NK-92 (cell line): ENCODE measurements around the gene FAM20A.
"Not testable (repeated sequence)": the region's sequence is repeated elsewhere in the genome, so short reads cannot be mapped to it uniquely, and the experiment has no call there.

Experiments
- DNase-seq: peaks from one replicate; lab custom pipeline; 2025; ENCODE audit not compliant: unreplicated experiment; lab: John Stamatoyannopoulos, UW

The FAM20A gene

GRCh38 chr17:68592682-68593641 is 8.2 kb downstream of the FAM20A start:
- no peak for DNase-seq

GRCh38 chr17:68592009-68592408 is 9.2 kb downstream of the FAM20A start:
- no peak for DNase-seq

- no peak for DNase-seq
Measured at GRCh38 chr17:68591583-68591982, 9.6 kb downstream of the FAM20A start.

- no peak for DNase-seq
Measured at GRCh38 chr17:68589086-68589485, 12.1 kb downstream of the FAM20A start.

- no peak for DNase-seq
Measured at GRCh38 chr17:68588362-68588761, 12.8 kb downstream of the FAM20A start.

- DNase-seq: no peak
Measured at GRCh38 chr17:68587847-68588246, 13.3 kb downstream of the FAM20A start.

- no peak for DNase-seq
Measured at GRCh38 chr17:68587026-68587425, 14.1 kb downstream of the FAM20A start.

GRCh38 chr17:68585643-68586042 is 15.5 kb downstream of the FAM20A start:
- no peak for DNase-seq

GRCh38 chr17:68584581-68585303 is 16.4 kb downstream of the FAM20A start:
- no peak for DNase-seq

- not testable (repeated sequence) for DNase-seq
Measured at GRCh38 chr17:68582867-68583266, 18.3 kb downstream of the FAM20A start.

GRCh38 chr17:68581863-68582645 is 19.1 kb downstream of the FAM20A start:
- DNase-seq: no peak

GRCh38 chr17:68580236-68580770 is 20.9 kb downstream of the FAM20A start:
- no peak for DNase-seq

- no peak for DNase-seq
Measured at GRCh38 chr17:68579194-68579927, 21.8 kb downstream of the FAM20A start.

GRCh38 chr17:68578236-68578635 is 22.9 kb downstream of the FAM20A start:
- DNase-seq: no peak

GRCh38 chr17:68577497-68577821 is 23.7 kb downstream of the FAM20A start:
- no peak for DNase-seq

- no peak for DNase-seq
Measured at GRCh38 chr17:68576811-68577496, 24.2 kb downstream of the FAM20A start.

- no peak for DNase-seq
Measured at GRCh38 chr17:68576137-68576536, 25.0 kb downstream of the FAM20A start.

GRCh38 chr17:68573338-68573737 is 27.8 kb downstream of the FAM20A start:
- DNase-seq: no peak

- no peak for DNase-seq
Measured at GRCh38 chr17:68572138-68572842, 28.9 kb downstream of the FAM20A start.
